Activated CD4-positive, alpha-beta T cell treated with anti-CD3 and anti-CD28 coated beads for 36 hours (primary cell): Measurements from ENCODE around the gene WDR11. TPM values are rescaled to one million over a fixed set of nuclear protein-coding genes. Genes with fewer than 3 reads are reported as not detected.

ENCODE experiments used
- ATAC-seq: fragments of 200-7000 bp; cut with Tn5 transposase; one replicate; pipeline ENCODE4 v1.10.0; 2021; ENCODE audit warnings: mild to moderate bottlenecking, moderate library complexity
- CTCF ChIA-PET: fragments of 350-600 bp; sonication (Branson Sonifier 250); formaldehyde crosslinking; loops from one replicate; lab custom pipeline; 2021; ENCODE audit warnings: antibody characterized with exemption; lab: Charles Lee
- POLR2A ChIA-PET: fragments of 350-600 bp; sonication (Branson Sonifier 250); formaldehyde crosslinking; loops from one replicate; lab custom pipeline; 2021; ENCODE audit warnings: antibody characterized with exemption, inconsistent platforms; lab: Charles Lee
- DNase-seq: peaks from one replicate; pipeline ENCODE4 v3.0.0-alpha.2; 2020
- H3K27ac Mint-ChIP-seq: one replicate; pipeline ENCODE4 v1.8.0; 2021; ENCODE audit warnings: mixed read lengths
- H3K27me3 Mint-ChIP-seq: one replicate; pipeline ENCODE4 v1.8.0; 2021; ENCODE audit warnings: mixed read lengths
- H3K36me3 Mint-ChIP-seq: one replicate; pipeline ENCODE4 v1.8.0; 2021; ENCODE audit warnings: low read depth, mixed read lengths
- H3K4me1 Mint-ChIP-seq: one replicate; pipeline ENCODE4 v1.8.0; 2021; ENCODE audit warnings: mixed read lengths
- H3K4me3 Mint-ChIP-seq: one replicate; pipeline ENCODE4 v1.8.0; 2021; ENCODE audit warnings: mild to moderate bottlenecking, moderate library complexity, mixed read lengths
- H3K9me3 Mint-ChIP-seq: one replicate; pipeline ENCODE4 v1.8.0; 2021; ENCODE audit warnings: low read depth, mixed read lengths
- intact Hi-C, 2 experiments: fragments of 100-400 bp; cut with DNase I in 1 of 2; cut with micrococcal nuclease in 1 of 2; formaldehyde crosslinking; loops; one replicate each; pipeline versions ENCODE4 v1.14.2 to v1.15.1; 2022 to 2024; cut with DNase I, micrococcal nuclease
- total RNA-seq, 2 experiments: library from RNA; stranded (reverse); gene quantifications; one replicate each; pipeline ENCODE4 v1.2.3, GENCODE V29; 2021

WDR11 gene
- total RNA-seq, 2 experiments from 2014 or later: 39.6 to 65.1 TPM

GRCh38 chr10:120946497-120946896, 95.3 kb downstream of the WDR11 start:
- ATAC-seq (no peak), DNase-seq (no peak)
- H3K27me3 Mint-ChIP-seq: peaks cover 31% of the 10 kb centered on the region
- H3K9me3 Mint-ChIP-seq: peaks cover 1% of the 10 kb centered on the region
- no peaks in the 10 kb centered on the region for H3K36me3 Mint-ChIP-seq
- ChIA-PET POLR2A (no interaction called here), CTCF (interaction anchor here (0.6 kb wide), 1 partner anchor 91 kb away, joined by 3 read pairs; no protein-coding TSS in a partner anchor)
- H3K4me1 Mint-ChIP-seq: peaks cover 5% of the 10 kb centered on the region
- no peak overlapping the region for H3K27ac Mint-ChIP-seq
- no peak overlapping the region for H3K4me3 Mint-ChIP-seq
- intact Hi-C loops: loop anchor here in 1 of 2 experiments (5.0 kb wide), 1 partner anchor 661 kb away; no protein-coding TSS in a partner anchor

GRCh38 chr10:120948889-120949608, 97.9 kb downstream of the WDR11 start:
- H3K27ac Mint-ChIP-seq: no peak overlapping the region
- peaks cover 5% of the 10 kb centered on the region for H3K9me3 Mint-ChIP-seq
- POLR2A ChIA-PET: no interaction called here
- peak overlapping the region; percentile 12 for H3K4me3 Mint-ChIP-seq
- CTCF ChIA-PET: interaction anchor here (0.6 to 1.4 kb wide), 14 partner anchors 13 to 952 kb away, joined by 3 to 11 read pairs (median 3); no protein-coding TSS in a partner anchor
- H3K4me1 Mint-ChIP-seq: no peaks in the 10 kb centered on the region
- DNase-seq (peak; percentile 82), ATAC-seq (peak; percentile 98)
- H3K36me3 Mint-ChIP-seq: no peaks in the 10 kb centered on the region
- peaks cover 32% of the 10 kb centered on the region for H3K27me3 Mint-ChIP-seq
- intact Hi-C loops: loop anchor here (1.0 to 5.0 kb wide), 2 partner anchors 658 to 938 kb away; no protein-coding TSS in a partner anchor

GRCh38 chr10:120949609-120950031, 98.5 kb downstream of the WDR11 start:
- Mint-ChIP-seq H3K9me3 (peaks cover 7% of the 10 kb centered on the region), H3K4me1 (no peaks in the 10 kb centered on the region), H3K36me3 (no peaks in the 10 kb centered on the region), H3K27ac (no peak overlapping the region), H3K4me3 (no peak overlapping the region), H3K27me3 (peaks cover 32% of the 10 kb centered on the region)
- intact Hi-C loops: loop anchor here (1.0 to 5.0 kb wide), 2 partner anchors 658 to 938 kb away; no protein-coding TSS in a partner anchor
- DNase-seq: no peak
- ChIA-PET CTCF (interaction anchor here (0.6 to 1.4 kb wide), 13 partner anchors 10 to 951 kb away, joined by 3 to 11 read pairs (median 4); no protein-coding TSS in a partner anchor), POLR2A (no interaction called here)
- ATAC-seq: no peak

- intact Hi-C loops: no loop called here
- ATAC-seq: no peak
- H3K4me3 Mint-ChIP-seq: no peak overlapping the region
- H3K27me3 Mint-ChIP-seq: peaks cover 32% of the 10 kb centered on the region
- H3K9me3 Mint-ChIP-seq: peaks cover 7% of the 10 kb centered on the region
- no peaks in the 10 kb centered on the region for H3K36me3 Mint-ChIP-seq
- CTCF ChIA-PET: interaction anchor here (0.6 to 1.4 kb wide), 5 partner anchors 11 to 151 kb away, joined by 3 to 6 read pairs (median 4); no protein-coding TSS in a partner anchor
- DNase-seq: peak; percentile 36
- H3K27ac Mint-ChIP-seq: no peak overlapping the region
- H3K4me1 Mint-ChIP-seq: no peaks in the 10 kb centered on the region
- POLR2A ChIA-PET: no interaction called here
Measured at GRCh38 chr10:120950051-120950561, 98.9 kb downstream of the WDR11 start.

GRCh38 chr10:120951288-120951687, 100.1 kb downstream of the WDR11 start:
- Mint-ChIP-seq H3K4me1 (no peaks in the 10 kb centered on the region), H3K9me3 (peaks cover 7% of the 10 kb centered on the region), H3K36me3 (no peaks in the 10 kb centered on the region), H3K27me3 (peaks cover 38% of the 10 kb centered on the region), H3K27ac (no peak overlapping the region), H3K4me3 (no peak overlapping the region)
- ATAC-seq: no peak
- DNase-seq: no peak
- intact Hi-C loops: no loop called here
- ChIA-PET CTCF (interaction anchor here (0.7 to 0.9 kb wide), 2 partner anchors 16 to 156 kb away, joined by 3 read pairs; no protein-coding TSS in a partner anchor), POLR2A (no interaction called here)

GRCh38 chr10:120953897-120954296, 102.7 kb downstream of the WDR11 start:
- Mint-ChIP-seq H3K4me3 (no peak overlapping the region), H3K4me1 (no peaks in the 10 kb centered on the region), H3K9me3 (peaks cover 6% of the 10 kb centered on the region), H3K27me3 (peaks cover 28% of the 10 kb centered on the region), H3K27ac (no peak overlapping the region), H3K36me3 (no peaks in the 10 kb centered on the region)
- ChIA-PET CTCF (interaction anchor here (0.6 kb wide), 1 partner anchor 1130 kb away, joined by 3 read pairs; no protein-coding TSS in a partner anchor), POLR2A (no interaction called here)
- DNase-seq: no peak
- intact Hi-C loops: no loop called here
- no peak for ATAC-seq
